GM12865 (cell line): ENCODE measurements around the gene MDFIC.

Experiments
- DNase-seq: peaks from one replicate; pipeline ENCODE4 v3.0.0; 2010; ENCODE audit warnings: low read depth
- H3K4me3 ChIP-seq: 2 replicates; pipeline ENCODE4 v1.5.1; 2011; ENCODE audit warnings: mild to moderate bottlenecking, low read depth, low read length, control low read depth
- CTCF ChIP-seq: IDR thresholded peaks from 2 replicates; pipeline ENCODE4 v1.5.1; 2011; ENCODE audit warnings: low read length, control low read depth, low read depth, inconsistent platforms; ENCODE audit not compliant: insufficient read depth; ENCODE audit errors: missing control alignments

The MDFIC gene

GRCh38 chr7:114939484-114940097, 17.7 kb downstream of the MDFIC start:
- DNase-seq: peak; percentile 61
- TF ChIP-seq CTCF: peak; percentile 56
- no peak overlapping the region for H3K4me3 ChIP-seq

- H3K4me3 ChIP-seq: no peak overlapping the region
- DNase-seq: no peak
- no peak for TF ChIP-seq CTCF
These were observed 18.3 kb downstream of the MDFIC start for GRCh38 chr7:114940220-114940619.

- H3K4me3 ChIP-seq: no peak overlapping the region
- peak; percentile 41 for DNase-seq
- no peak for TF ChIP-seq CTCF
These were observed 19.8 kb downstream of the MDFIC start for GRCh38 chr7:114941692-114942091.

- TF ChIP-seq CTCF: no peak
- H3K4me3 ChIP-seq: no peak overlapping the region
- DNase-seq: no peak
These were observed 20.7 kb downstream of the MDFIC start for GRCh38 chr7:114942446-114943175.

GRCh38 chr7:114943530-114943929, 21.6 kb downstream of the MDFIC start:
- TF ChIP-seq CTCF: no peak
- H3K4me3 ChIP-seq: no peak overlapping the region
- no peak for DNase-seq

- no peak overlapping the region for H3K4me3 ChIP-seq
- DNase-seq: no peak
- no peak for TF ChIP-seq CTCF
These were observed 22.3 kb downstream of the MDFIC start for GRCh38 chr7:114943953-114944744.
